HEK293 (cell line): ENCODE results near the gene HOXA3.
A peak's percentile ranks its signal among the peaks of the same experiment; 100 is the strongest.

Experiments used
- FEZF1 ChIP-seq: fragments of 450-650 bp; formaldehyde crosslinking; IDR thresholded peaks from 2 replicates; pipeline ENCODE4 v1.5.1; 2016; ENCODE audit warnings: missing biosample characterization, missing genetic modification characterization
- GLIS2 ChIP-seq: fragments of 450-650 bp; formaldehyde crosslinking; IDR thresholded peaks from 2 replicates; pipeline ENCODE4 v1.5.1; 2016; ENCODE audit warnings: missing biosample characterization, missing genetic modification characterization
- HOXC10 ChIP-seq: sonication (generic); formaldehyde crosslinking; IDR thresholded peaks from 2 replicates; pipeline ENCODE4 v1.8.1; 2023; ENCODE audit warnings: mild to moderate bottlenecking, missing genetic modification reagents
- KLF16 ChIP-seq: fragments of 450-650 bp; formaldehyde crosslinking; IDR thresholded peaks from 2 replicates; pipeline ENCODE4 v1.5.1; 2017; ENCODE audit warnings: missing biosample characterization, missing genetic modification characterization
- KLF8 ChIP-seq: fragments of 450-650 bp; formaldehyde crosslinking; IDR thresholded peaks from 2 replicates; pipeline ENCODE4 v1.5.1; 2016; ENCODE audit warnings: missing biosample characterization, missing genetic modification characterization
- MEIS1 ChIP-seq: sonication (generic); formaldehyde crosslinking; IDR thresholded peaks from 2 replicates; pipeline ENCODE4 v1.8.1; 2022; ENCODE audit warnings: missing genetic modification reagents, mild to moderate bottlenecking, borderline replicate concordance
- SCRT2 ChIP-seq: fragments of 450-650 bp; formaldehyde crosslinking; IDR thresholded peaks from 2 replicates; pipeline ENCODE4 v1.5.1; 2016; ENCODE audit warnings: missing biosample characterization, missing genetic modification characterization
- ZBTB20 ChIP-seq: fragments of 450-650 bp; formaldehyde crosslinking; IDR thresholded peaks from 2 replicates; pipeline ENCODE4 v1.5.1; 2016; ENCODE audit warnings: missing biosample characterization, missing genetic modification characterization
- ZBTB48 ChIP-seq: fragments of 450-650 bp; formaldehyde crosslinking; IDR thresholded peaks from 2 replicates; pipeline ENCODE4 v1.5.1; 2016; ENCODE audit warnings: missing biosample characterization, missing genetic modification characterization
- ZBTB7A ChIP-seq: fragments of 450-650 bp; formaldehyde crosslinking; IDR thresholded peaks from 2 replicates; pipeline ENCODE4 v1.5.1; 2016; ENCODE audit warnings: low read depth, missing biosample characterization, missing genetic modification characterization
- ZBTB8A ChIP-seq: fragments of 450-650 bp; formaldehyde crosslinking; IDR thresholded peaks from 2 replicates; pipeline ENCODE4 v1.5.1; 2016; ENCODE audit warnings: missing biosample characterization, missing genetic modification characterization
- ZNF169 ChIP-seq: fragments of 450-650 bp; formaldehyde crosslinking; IDR thresholded peaks from 2 replicates; pipeline ENCODE4 v1.5.1; 2016; ENCODE audit warnings: missing biosample characterization, missing genetic modification characterization
- ZNF184 ChIP-seq: fragments of 450-650 bp; IDR thresholded peaks from 2 replicates; pipeline ENCODE4 v1.5.1; 2018; ENCODE audit warnings: missing biosample characterization, mild to moderate bottlenecking, missing genetic modification characterization
- ZNF202 ChIP-seq: fragments of 450-650 bp; formaldehyde crosslinking; IDR thresholded peaks from 2 replicates; pipeline ENCODE4 v1.5.1; 2016; ENCODE audit warnings: missing biosample characterization, missing genetic modification characterization, borderline replicate concordance
- ZNF23 ChIP-seq: fragments of 450-650 bp; formaldehyde crosslinking; IDR thresholded peaks from 2 replicates; pipeline ENCODE4 v1.5.1; 2016; ENCODE audit warnings: missing biosample characterization, missing genetic modification characterization, borderline replicate concordance
- ZNF335 ChIP-seq: fragments of 450-650 bp; formaldehyde crosslinking; conservative IDR thresholded peaks from 2 replicates; pipeline ENCODE4 v1.5.1; 2016; ENCODE audit warnings: missing biosample characterization, missing genetic modification characterization
- ZNF354C ChIP-seq: fragments of 450-650 bp; formaldehyde crosslinking; IDR thresholded peaks from 2 replicates; pipeline ENCODE4 v1.5.1; 2016; ENCODE audit warnings: missing biosample characterization, missing genetic modification characterization, low read depth, borderline replicate concordance
- ZNF416 ChIP-seq: fragments of 450-650 bp; formaldehyde crosslinking; IDR thresholded peaks from 2 replicates; pipeline ENCODE4 v1.5.1; 2016; ENCODE audit warnings: missing biosample characterization, missing genetic modification characterization
- ZNF548 ChIP-seq: fragments of 450-650 bp; formaldehyde crosslinking; IDR thresholded peaks from 2 replicates; pipeline ENCODE4 v1.5.1; 2016; ENCODE audit warnings: missing biosample characterization, missing genetic modification characterization
- ZNF571 ChIP-seq: fragments of 450-650 bp; formaldehyde crosslinking; IDR thresholded peaks from 2 replicates; pipeline ENCODE4 v1.5.0; 2017; ENCODE audit warnings: missing biosample characterization, missing genetic modification characterization
- ZNF621 ChIP-seq: fragments of 450-650 bp; formaldehyde crosslinking; IDR thresholded peaks from 2 replicates; pipeline ENCODE4 v1.5.1; 2017; ENCODE audit warnings: missing biosample characterization, missing genetic modification characterization
- ZNF629 ChIP-seq: fragments of 450-650 bp; formaldehyde crosslinking; IDR thresholded peaks from 2 replicates; pipeline ENCODE4 v1.5.1; 2017; ENCODE audit warnings: missing biosample characterization, missing genetic modification characterization
- ZNF701 ChIP-seq: fragments of 450-650 bp; formaldehyde crosslinking; IDR thresholded peaks from 2 replicates; pipeline ENCODE4 v1.5.1; 2016; ENCODE audit warnings: missing biosample characterization, missing genetic modification characterization
- ZNF747 ChIP-seq: fragments of 450-650 bp; formaldehyde crosslinking; IDR thresholded peaks from 2 replicates; pipeline ENCODE4 v1.5.1; 2016; ENCODE audit warnings: missing biosample characterization, missing genetic modification characterization
- ZNF785 ChIP-seq: fragments of 450-650 bp; formaldehyde crosslinking; IDR thresholded peaks from 2 replicates; pipeline ENCODE4 v1.5.1; 2016; ENCODE audit warnings: missing biosample characterization, missing genetic modification characterization
- ZNF791 ChIP-seq: fragments of 450-650 bp; formaldehyde crosslinking; IDR thresholded peaks from 2 replicates; pipeline ENCODE4 v1.5.1; 2016; ENCODE audit warnings: missing biosample characterization, missing genetic modification characterization
- ZSCAN30 ChIP-seq: fragments of 450-650 bp; IDR thresholded peaks from 2 replicates; pipeline ENCODE4 v1.5.1; 2018; ENCODE audit warnings: missing biosample characterization, mild to moderate bottlenecking, missing genetic modification characterization, moderate library complexity
- ZXDB ChIP-seq: fragments of 450-650 bp; formaldehyde crosslinking; IDR thresholded peaks from 2 replicates; pipeline ENCODE4 v1.5.1; 2016; ENCODE audit warnings: missing biosample characterization, missing genetic modification characterization
- TF ChIP-seq, protein P1 (sequence below): fragments of 450-650 bp; formaldehyde crosslinking; IDR thresholded peaks from 2 replicates; pipeline ENCODE4 v1.5.1; 2016; ENCODE audit warnings: missing biosample characterization, missing genetic modification characterization
- TF ChIP-seq, protein P2 (sequence below): fragments of 450-650 bp; formaldehyde crosslinking; IDR thresholded peaks from 2 replicates; pipeline ENCODE4 v1.5.1; 2016; ENCODE audit warnings: missing biosample characterization, missing genetic modification characterization
- TF ChIP-seq, protein P3 (sequence below): fragments of 450-650 bp; formaldehyde crosslinking; IDR thresholded peaks from 2 replicates; pipeline ENCODE4 v1.5.1; 2016; ENCODE audit warnings: missing biosample characterization, missing genetic modification characterization
- TF ChIP-seq, protein P4 (sequence below): fragments of 450-650 bp; formaldehyde crosslinking; conservative IDR thresholded peaks from 2 replicates; pipeline ENCODE4 v1.5.1; 2016; ENCODE audit warnings: low read depth, missing biosample characterization, missing genetic modification characterization

Gene HOXA3

DNA sequence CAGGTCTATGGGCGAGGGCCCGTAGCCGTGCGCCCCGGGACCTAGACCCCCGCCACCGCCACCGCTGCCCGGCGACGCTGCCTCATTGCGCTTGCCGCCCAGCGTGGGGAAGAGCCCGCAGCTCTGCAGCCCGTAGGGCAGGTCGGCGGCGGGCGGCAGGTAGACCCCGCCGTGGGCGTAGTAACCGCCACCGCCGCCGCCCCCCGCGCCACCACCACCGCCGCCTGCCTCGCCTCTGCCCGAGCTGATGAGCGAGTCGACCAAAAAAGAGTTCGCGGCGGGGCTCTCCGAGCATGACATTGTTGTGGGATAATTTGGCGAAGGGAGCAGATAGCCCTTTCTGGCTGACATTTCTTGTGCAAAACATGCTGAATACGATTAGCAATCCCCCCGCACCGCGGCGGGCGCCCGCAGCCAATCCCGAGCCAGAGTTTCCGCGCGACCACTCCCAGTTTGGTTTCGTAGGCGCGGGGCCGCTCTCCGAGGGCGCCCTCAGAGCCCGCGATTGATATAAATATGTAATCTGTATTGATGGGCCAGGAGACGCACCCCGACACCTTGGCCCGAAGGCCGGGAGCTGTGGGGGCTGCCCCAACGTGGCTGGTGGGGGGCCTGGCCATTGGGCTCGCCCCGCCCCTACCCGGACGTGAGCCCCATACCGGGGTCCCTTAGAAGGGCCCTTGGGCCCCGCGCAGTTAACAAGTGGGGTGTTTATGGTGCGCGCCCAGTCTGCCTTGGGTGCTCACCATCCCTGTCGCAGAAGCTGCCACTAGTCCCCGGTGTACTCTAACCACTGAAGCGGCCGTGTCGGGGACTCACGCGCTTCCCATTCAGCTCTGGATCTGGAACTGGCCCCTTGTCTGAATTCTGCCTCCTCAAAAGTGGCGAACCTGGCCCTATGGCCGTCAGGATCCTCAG, 21.8 kb upstream of the HOXA3 start, which contains the start of gene HOXA10 (continued):
- TF ChIP-seq ZBTB8A (tag by site-specific recombination) (peak; percentile 95), ZNF701 (tag by site-specific recombination) (no peak), ZBTB7A (tag by site-specific recombination) (no peak), ZNF571 (tag by site-specific recombination) (no peak), ZNF785 (no peak), HOXC10 (no peak), ZNF621 (no peak), KLF8 (tag by site-specific recombination) (peak; percentile 66; the same call in 1 of the 2 replicates), ZBTB20 (tag by site-specific recombination) (peak; percentile 82), ZNF791 (tag by site-specific recombination) (no peak), ZNF548 (tag by site-specific recombination) (no peak), FEZF1 (tag by site-specific recombination) (no peak), ZNF169 (tag by site-specific recombination) (no peak), KLF16 (tag by site-specific recombination) (no peak), ZNF416 (tag by site-specific recombination) (no peak), GLIS2 (tag by site-specific recombination) (peak; percentile 75), ZNF354C (tag by site-specific recombination) (no peak), ZNF184 (tag by site-specific recombination) (no peak), ZNF335 (tag by site-specific recombination) (peak; percentile 81), SCRT2 (tag by site-specific recombination) (peak; percentile 70), MEIS1 (CRISPR knock-in tag) (no peak), ZBTB48 (tag by site-specific recombination) (peak; percentile 63; the same call in 1 of the 2 replicates), ZNF202 (no peak), ZNF23 (tag by site-specific recombination) (no peak), ZNF747 (tag by site-specific recombination) (no peak), ZNF629 (tag by site-specific recombination) (0 out of 2 replicates have a peak, but pooled peaks have one; percentile 25), ZSCAN30 (tag by site-specific recombination) (peak; percentile 62; the same call in 1 of the 2 replicates), ZXDB (tag by site-specific recombination) (peak; percentile 83)
- TF ChIP-seq, protein P1, sequence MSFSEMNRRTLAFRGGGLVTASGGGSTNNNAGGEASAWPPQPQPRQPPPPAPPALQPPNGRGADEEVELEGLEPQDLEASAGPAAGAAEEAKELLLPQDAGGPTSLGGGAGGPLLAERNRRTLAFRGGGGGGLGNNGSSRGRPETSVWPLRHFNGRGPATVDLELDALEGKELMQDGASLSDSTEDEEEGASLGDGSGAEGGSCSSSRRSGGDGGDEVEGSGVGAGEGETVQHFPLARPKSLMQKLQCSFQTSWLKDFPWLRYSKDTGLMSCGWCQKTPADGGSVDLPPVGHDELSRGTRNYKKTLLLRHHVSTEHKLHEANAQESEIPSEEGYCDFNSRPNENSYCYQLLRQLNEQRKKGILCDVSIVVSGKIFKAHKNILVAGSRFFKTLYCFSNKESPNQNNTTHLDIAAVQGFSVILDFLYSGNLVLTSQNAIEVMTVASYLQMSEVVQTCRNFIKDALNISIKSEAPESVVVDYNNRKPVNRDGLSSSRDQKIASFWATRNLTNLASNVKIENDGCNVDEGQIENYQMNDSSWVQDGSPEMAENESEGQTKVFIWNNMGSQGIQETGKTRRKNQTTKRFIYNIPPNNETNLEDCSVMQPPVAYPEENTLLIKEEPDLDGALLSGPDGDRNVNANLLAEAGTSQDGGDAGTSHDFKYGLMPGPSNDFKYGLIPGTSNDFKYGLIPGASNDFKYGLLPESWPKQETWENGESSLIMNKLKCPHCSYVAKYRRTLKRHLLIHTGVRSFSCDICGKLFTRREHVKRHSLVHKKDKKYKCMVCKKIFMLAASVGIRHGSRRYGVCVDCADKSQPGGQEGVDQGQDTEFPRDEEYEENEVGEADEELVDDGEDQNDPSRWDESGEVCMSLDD (tag by site-specific recombination): peak; percentile 77; the same call in 1 of the 2 replicates
- TF ChIP-seq, protein P2, sequence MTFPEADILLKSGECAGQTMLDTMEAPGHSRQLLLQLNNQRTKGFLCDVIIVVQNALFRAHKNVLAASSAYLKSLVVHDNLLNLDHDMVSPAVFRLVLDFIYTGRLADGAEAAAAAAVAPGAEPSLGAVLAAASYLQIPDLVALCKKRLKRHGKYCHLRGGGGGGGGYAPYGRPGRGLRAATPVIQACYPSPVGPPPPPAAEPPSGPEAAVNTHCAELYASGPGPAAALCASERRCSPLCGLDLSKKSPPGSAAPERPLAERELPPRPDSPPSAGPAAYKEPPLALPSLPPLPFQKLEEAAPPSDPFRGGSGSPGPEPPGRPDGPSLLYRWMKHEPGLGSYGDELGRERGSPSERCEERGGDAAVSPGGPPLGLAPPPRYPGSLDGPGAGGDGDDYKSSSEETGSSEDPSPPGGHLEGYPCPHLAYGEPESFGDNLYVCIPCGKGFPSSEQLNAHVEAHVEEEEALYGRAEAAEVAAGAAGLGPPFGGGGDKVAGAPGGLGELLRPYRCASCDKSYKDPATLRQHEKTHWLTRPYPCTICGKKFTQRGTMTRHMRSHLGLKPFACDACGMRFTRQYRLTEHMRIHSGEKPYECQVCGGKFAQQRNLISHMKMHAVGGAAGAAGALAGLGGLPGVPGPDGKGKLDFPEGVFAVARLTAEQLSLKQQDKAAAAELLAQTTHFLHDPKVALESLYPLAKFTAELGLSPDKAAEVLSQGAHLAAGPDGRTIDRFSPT: 0 out of 2 replicates have a peak, but pooled peaks have one; percentile 16
- TF ChIP-seq, protein P3, sequence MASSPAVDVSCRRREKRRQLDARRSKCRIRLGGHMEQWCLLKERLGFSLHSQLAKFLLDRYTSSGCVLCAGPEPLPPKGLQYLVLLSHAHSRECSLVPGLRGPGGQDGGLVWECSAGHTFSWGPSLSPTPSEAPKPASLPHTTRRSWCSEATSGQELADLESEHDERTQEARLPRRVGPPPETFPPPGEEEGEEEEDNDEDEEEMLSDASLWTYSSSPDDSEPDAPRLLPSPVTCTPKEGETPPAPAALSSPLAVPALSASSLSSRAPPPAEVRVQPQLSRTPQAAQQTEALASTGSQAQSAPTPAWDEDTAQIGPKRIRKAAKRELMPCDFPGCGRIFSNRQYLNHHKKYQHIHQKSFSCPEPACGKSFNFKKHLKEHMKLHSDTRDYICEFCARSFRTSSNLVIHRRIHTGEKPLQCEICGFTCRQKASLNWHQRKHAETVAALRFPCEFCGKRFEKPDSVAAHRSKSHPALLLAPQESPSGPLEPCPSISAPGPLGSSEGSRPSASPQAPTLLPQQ (tag by site-specific recombination): no peak
- TF ChIP-seq, protein P4, sequence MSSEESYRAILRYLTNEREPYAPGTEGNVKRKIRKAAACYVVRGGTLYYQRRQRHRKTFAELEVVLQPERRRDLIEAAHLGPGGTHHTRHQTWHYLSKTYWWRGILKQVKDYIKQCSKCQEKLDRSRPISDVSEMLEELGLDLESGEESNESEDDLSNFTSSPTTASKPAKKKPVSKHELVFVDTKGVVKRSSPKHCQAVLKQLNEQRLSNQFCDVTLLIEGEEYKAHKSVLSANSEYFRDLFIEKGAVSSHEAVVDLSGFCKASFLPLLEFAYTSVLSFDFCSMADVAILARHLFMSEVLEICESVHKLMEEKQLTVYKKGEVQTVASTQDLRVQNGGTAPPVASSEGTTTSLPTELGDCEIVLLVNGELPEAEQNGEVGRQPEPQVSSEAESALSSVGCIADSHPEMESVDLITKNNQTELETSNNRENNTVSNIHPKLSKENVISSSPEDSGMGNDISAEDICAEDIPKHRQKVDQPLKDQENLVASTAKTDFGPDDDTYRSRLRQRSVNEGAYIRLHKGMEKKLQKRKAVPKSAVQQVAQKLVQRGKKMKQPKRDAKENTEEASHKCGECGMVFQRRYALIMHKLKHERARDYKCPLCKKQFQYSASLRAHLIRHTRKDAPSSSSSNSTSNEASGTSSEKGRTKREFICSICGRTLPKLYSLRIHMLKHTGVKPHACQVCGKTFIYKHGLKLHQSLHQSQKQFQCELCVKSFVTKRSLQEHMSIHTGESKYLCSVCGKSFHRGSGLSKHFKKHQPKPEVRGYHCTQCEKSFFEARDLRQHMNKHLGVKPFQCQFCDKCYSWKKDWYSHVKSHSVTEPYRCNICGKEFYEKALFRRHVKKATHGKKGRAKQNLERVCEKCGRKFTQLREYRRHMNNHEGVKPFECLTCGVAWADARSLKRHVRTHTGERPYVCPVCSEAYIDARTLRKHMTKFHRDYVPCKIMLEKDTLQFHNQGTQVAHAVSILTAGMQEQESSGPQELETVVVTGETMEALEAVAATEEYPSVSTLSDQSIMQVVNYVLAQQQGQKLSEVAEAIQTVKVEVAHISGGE (tag by site-specific recombination): no peak
